Neural progenitor cell (in vitro differentiated cells): ENCODE results near the gene IRS2. TPM values are rescaled to one million over a fixed set of nuclear protein-coding genes. Genes with fewer than 3 reads are reported as not detected.
A peak's percentile ranks its signal among the peaks of the same experiment; 100 is the strongest.

Experiments used
- DNase-seq: peaks from one replicate; pipeline ENCODE4 v3.0.0-alpha.2; 2016; ENCODE audit warnings: low spot score
- H2AFZ ChIP-seq: fragments of 200-600 bp; sonication (generic); replicated peaks from 2 replicates; pipeline ENCODE4 v1.6.1; 2016; ENCODE audit warnings: antibody characterized with exemption
- H3F3A ChIP-seq: fragments of 200-600 bp; sonication (generic); 2 replicates; pipeline ENCODE4 v1.6.1; 2016; ENCODE audit warnings: antibody characterized with exemption, low read depth
- H3K27ac ChIP-seq: fragments of 200-600 bp; sonication (generic); 2 replicates; pipeline ENCODE4 v1.5.1; 2016; ENCODE audit warnings: mild to moderate bottlenecking
- H3K27me3 ChIP-seq: fragments of 200-600 bp; sonication (generic); 2 replicates; pipeline ENCODE4 v1.6.1; 2016; ENCODE audit warnings: mild to moderate bottlenecking, moderate library complexity
- H3K36me3 ChIP-seq: fragments of 200-600 bp; sonication (generic); 2 replicates; pipeline ENCODE4 v1.5.1; 2016
- H3K4me1 ChIP-seq: fragments of 200-600 bp; sonication (generic); 2 replicates; pipeline ENCODE4 v1.6.1; 2016; ENCODE audit warnings: mixed run types
- H3K4me2 ChIP-seq: fragments of 200-600 bp; sonication (generic); 2 replicates; pipeline ENCODE4 v1.6.1; 2016
- H3K4me3 ChIP-seq: fragments of 200-600 bp; sonication (generic); 2 replicates; pipeline ENCODE4 v1.5.1; 2016
- H3K79me2 ChIP-seq: fragments of 200-600 bp; sonication (generic); 2 replicates; pipeline ENCODE4 v1.6.1; 2016; ENCODE audit warnings: low read depth
- H3K9ac ChIP-seq: fragments of 200-600 bp; sonication (generic); 2 replicates; pipeline ENCODE4 v1.6.1; 2016
- H3K9me3 ChIP-seq: fragments of 200-600 bp; sonication (generic); 2 replicates; pipeline ENCODE4 v1.5.1; 2016; ENCODE audit warnings: low read depth
- H4K20me1 ChIP-seq: fragments of 200-600 bp; sonication (generic); 2 replicates; pipeline ENCODE4 v1.6.1; 2016; ENCODE audit warnings: low read depth
- H3K27ac Mint-ChIP-seq: 3 replicates; pipeline ENCODE4 v1.8.0; 2021; ENCODE audit warnings: mixed read lengths
- H3K27me3 Mint-ChIP-seq: 2 replicates; pipeline ENCODE4 v1.8.0; 2022; ENCODE audit warnings: low read depth, mild to moderate bottlenecking, inconsistent platforms, moderate library complexity, mixed read lengths; ENCODE audit not compliant: insufficient read depth
- H3K36me3 Mint-ChIP-seq: 3 replicates; pipeline ENCODE4 v1.8.0; 2021; ENCODE audit warnings: mixed read lengths
- H3K4me1 Mint-ChIP-seq: 3 replicates; pipeline ENCODE4 v1.8.0; 2021; ENCODE audit warnings: mixed read lengths
- H3K4me3 Mint-ChIP-seq: 3 replicates; pipeline ENCODE4 v1.8.0; 2021; ENCODE audit warnings: mild to moderate bottlenecking, moderate library complexity, mixed read lengths
- H3K9me3 Mint-ChIP-seq: 3 replicates; pipeline ENCODE4 v1.8.0; 2020; ENCODE audit warnings: mixed read lengths
- EZH2 ChIP-seq: fragments of 200-600 bp; sonication (generic); IDR thresholded peaks from 2 replicates; pipeline ENCODE4 v1.6.1; 2017; ENCODE audit warnings: antibody characterized with exemption, mild to moderate bottlenecking, moderate library complexity
- EZH2phosphoT487 ChIP-seq: fragments of 200-600 bp; sonication (generic); IDR thresholded peaks from 2 replicates; pipeline ENCODE4 v1.6.1; 2017; ENCODE audit warnings: antibody characterized with exemption
- total RNA-seq: library from RNA; depleted of rRNA; stranded (reverse); fragments of >200 nt; gene quantifications from 2 replicates; pipeline ENCODE4 v1.2.3, GENCODE V29; 2015; ENCODE audit warnings: low replicate concordance
- TF ChIP-seq, protein P1 (sequence below): fragments of 200-600 bp; sonication (generic); IDR thresholded peaks from 2 replicates; pipeline ENCODE4 v1.5.1; 2017; ENCODE audit warnings: antibody characterized with exemption, mild to moderate bottlenecking

The IRS2 gene
- total RNA-seq, 1 donor from 2014 or later, result 4.2 TPM

DNA sequence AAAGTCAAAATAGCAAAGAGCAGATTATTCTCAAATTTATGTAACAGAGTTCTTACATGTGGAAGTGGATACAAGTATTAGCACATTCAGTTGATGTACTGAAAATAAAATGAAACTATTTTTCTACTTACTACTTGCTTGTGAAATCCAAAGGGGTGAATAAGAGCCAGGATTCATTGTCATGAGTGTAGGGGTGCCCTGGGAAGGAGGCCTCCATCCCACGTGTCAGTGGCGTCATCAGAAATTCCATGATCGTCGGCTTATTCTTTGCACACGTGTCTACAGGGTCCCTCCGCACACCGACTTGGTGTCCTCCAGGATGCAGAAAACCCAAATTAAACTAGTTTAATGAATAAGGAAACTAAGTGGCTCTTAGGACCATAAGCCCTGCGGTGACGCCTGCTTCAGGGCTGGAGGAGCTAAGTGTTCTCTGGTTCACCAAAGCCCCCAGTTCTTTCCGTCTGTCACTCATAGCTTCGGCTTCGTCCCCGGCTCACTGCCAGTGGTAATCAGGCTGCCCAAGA lies 55.5 kb downstream of the IRS2 start:
- no peak for DNase-seq
- Mint-ChIP-seq H3K27me3 (peaks cover 5% of the 10 kb centered on the region), H3K4me3 (no peak overlapping the region), H3K4me1 (peaks cover 20% of the 10 kb centered on the region), H3K27ac (no peak overlapping the region), H3K36me3 (no peaks in the 10 kb centered on the region), H3K9me3 (peaks cover 16% of the 10 kb centered on the region)
- Histone ChIP-seq H3F3A (peaks cover 19% of the 10 kb centered on the region), H4K20me1 (no peaks in the 10 kb centered on the region), H3K4me3 (no peak overlapping the region), H3K9ac (no peak overlapping the region), H3K36me3 (no peaks in the 10 kb centered on the region), H3K79me2 (no peaks in the 10 kb centered on the region), H2AFZ (no peak overlapping the region), H3K4me2 (no peak overlapping the region), H3K9me3 (no peaks in the 10 kb centered on the region), H3K4me1 (peaks cover 20% of the 10 kb centered on the region), H3K27me3 (no peaks in the 10 kb centered on the region), H3K27ac (no peak overlapping the region)
- no peak for TF ChIP-seq EZH2
- TF ChIP-seq, protein P1, sequence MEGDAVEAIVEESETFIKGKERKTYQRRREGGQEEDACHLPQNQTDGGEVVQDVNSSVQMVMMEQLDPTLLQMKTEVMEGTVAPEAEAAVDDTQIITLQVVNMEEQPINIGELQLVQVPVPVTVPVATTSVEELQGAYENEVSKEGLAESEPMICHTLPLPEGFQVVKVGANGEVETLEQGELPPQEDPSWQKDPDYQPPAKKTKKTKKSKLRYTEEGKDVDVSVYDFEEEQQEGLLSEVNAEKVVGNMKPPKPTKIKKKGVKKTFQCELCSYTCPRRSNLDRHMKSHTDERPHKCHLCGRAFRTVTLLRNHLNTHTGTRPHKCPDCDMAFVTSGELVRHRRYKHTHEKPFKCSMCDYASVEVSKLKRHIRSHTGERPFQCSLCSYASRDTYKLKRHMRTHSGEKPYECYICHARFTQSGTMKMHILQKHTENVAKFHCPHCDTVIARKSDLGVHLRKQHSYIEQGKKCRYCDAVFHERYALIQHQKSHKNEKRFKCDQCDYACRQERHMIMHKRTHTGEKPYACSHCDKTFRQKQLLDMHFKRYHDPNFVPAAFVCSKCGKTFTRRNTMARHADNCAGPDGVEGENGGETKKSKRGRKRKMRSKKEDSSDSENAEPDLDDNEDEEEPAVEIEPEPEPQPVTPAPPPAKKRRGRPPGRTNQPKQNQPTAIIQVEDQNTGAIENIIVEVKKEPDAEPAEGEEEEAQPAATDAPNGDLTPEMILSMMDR, result no peak
- TF ChIP-seq EZH2phosphoT487, result no peak

DNA sequence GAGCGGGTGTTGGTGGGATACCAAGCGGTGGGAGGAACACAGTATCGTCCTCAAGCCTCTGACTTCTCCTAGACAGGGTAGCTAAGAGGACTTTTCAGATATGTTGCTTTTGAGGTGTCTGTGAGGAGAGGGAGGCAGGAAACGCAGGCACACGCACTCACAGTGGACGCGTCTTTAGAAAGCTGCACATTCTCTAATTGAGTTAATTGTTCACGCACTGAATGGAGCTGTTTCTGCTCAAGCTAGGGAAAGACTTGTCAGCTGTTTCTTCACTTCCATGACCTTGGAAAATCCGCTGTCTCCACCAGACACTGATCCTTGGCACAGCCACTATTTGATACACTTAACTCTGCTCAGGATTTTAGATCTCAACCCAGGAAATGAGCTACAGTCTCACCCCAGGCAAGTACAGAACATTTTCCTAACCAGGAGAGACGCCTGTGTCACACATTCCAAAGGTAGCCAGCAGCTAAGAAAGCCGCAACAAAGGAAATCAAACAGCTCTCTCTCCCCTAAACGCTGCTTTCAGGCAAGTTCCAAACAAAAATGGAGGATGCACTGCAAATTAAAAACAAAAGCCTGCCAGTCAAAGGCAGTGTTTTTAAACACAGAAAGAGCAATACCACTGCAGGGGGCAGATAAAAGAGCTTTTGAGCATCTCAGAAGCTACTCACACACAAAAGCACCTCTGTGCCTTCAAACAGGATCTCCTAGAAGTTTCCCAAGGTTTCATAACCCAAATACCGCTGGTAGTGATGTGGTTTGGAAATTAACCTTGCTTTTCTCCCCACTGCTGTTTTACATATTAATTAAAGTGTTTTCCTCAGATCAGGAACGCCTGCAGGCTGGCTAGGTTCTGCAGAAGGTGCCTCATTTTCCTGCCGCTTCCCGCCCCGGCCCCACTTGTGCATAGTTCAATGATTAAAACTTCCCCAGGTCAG lies 57.3 kb downstream of the IRS2 start:
- peaks cover 23% of the 10 kb centered on the region for H3K9me3 Mint-ChIP-seq
- Histone ChIP-seq H3K4me2 (peak overlapping the region; percentile 68), H3K27me3 (no peaks in the 10 kb centered on the region), H3K9me3 (no peaks in the 10 kb centered on the region), H3K9ac (no peak overlapping the region), H2AFZ (peak overlapping the region; percentile 4), H3K4me3 (peak overlapping the region; percentile 19), H3K4me1 (peaks cover 20% of the 10 kb centered on the region), H4K20me1 (no peaks in the 10 kb centered on the region), H3K79me2 (no peaks in the 10 kb centered on the region), H3K36me3 (no peaks in the 10 kb centered on the region), H3F3A (peaks cover 23% of the 10 kb centered on the region), H3K27ac (peak overlapping the region; percentile 66)
- peak; percentile 69 for DNase-seq
- H3K4me1 Mint-ChIP-seq, result peaks cover 23% of the 10 kb centered on the region
- peak overlapping the region; percentile 54 for H3K4me3 Mint-ChIP-seq
- H3K27me3 Mint-ChIP-seq, result peaks cover 5% of the 10 kb centered on the region
- peak overlapping the region; percentile 98 for H3K27ac Mint-ChIP-seq
- H3K36me3 Mint-ChIP-seq, result peaks cover 2% of the 10 kb centered on the region
- TF ChIP-seq EZH2phosphoT487 (no peak), EZH2 (no peak)
- TF ChIP-seq, protein P1, result no peak

DNA sequence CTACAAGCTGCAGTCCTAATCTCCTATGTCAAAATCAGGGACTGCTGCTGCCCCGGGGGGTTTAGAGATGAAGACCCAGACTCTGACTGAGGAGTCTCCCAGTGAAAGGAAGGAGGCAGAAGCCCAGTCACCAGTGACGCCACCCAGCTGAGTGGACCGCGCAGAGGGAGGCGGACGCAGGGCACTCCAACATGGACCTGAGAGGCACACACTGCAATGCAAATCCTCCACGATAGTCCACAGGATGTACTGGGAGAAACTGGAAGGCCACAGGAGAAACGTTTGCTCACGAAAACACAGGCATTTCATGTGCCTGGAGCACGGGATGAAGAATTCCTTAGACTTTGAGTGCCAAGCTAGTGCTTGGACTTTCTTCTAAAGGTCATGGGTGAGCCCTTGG lies 58.3 kb downstream of the IRS2 start:
- Histone ChIP-seq H3K4me3 (no peak overlapping the region), H3K4me2 (no peak overlapping the region), H3K4me1 (peaks cover 20% of the 10 kb centered on the region), H3K36me3 (no peaks in the 10 kb centered on the region), H2AFZ (no peak overlapping the region), H3K27ac (no peak overlapping the region), H3F3A (peaks cover 23% of the 10 kb centered on the region), H3K79me2 (no peaks in the 10 kb centered on the region), H4K20me1 (no peaks in the 10 kb centered on the region), H3K9ac (no peak overlapping the region), H3K9me3 (no peaks in the 10 kb centered on the region), H3K27me3 (no peaks in the 10 kb centered on the region)
- TF ChIP-seq, protein P1, result no peak
- no peak for TF ChIP-seq EZH2phosphoT487
- no peak for TF ChIP-seq EZH2
- Mint-ChIP-seq H3K27ac (peak overlapping the region; percentile 98), H3K27me3 (peaks cover 5% of the 10 kb centered on the region), H3K4me1 (peaks cover 23% of the 10 kb centered on the region), H3K4me3 (no peak overlapping the region), H3K9me3 (peaks cover 17% of the 10 kb centered on the region), H3K36me3 (peaks cover 2% of the 10 kb centered on the region)
- DNase-seq, result no peak
